GM23248 (cell line): ENCODE data around the gene NOTO.

Experiments
- EZH2 ChIP-seq: fragments of 200-600 bp; sonication (generic); IDR thresholded peaks from 2 replicates; pipeline ENCODE4 v1.6.1; 2018; ENCODE audit warnings: antibody characterized with exemption, mild to moderate bottlenecking; ENCODE audit not compliant: insufficient read depth, poor library complexity, severe bottlenecking
- EZH2phosphoT487 ChIP-seq: fragments of 200-600 bp; sonication (generic); IDR thresholded peaks from 2 replicates; pipeline ENCODE4 v1.6.1; 2018; ENCODE audit warnings: antibody characterized with exemption, moderate library complexity, mild to moderate bottlenecking, low read depth; ENCODE audit not compliant: insufficient read depth

GRCh38 chr2:73212448-73213176 is 10.2 kb downstream of the NOTO start:
- no peak for TF ChIP-seq EZH2
- no peak for TF ChIP-seq EZH2phosphoT487
